Stimulated activated naive CD8-positive, alpha-beta T cell treated with anti-CD3 and anti-CD28 coated beads, Interleukin-15, Interleukin-2, amounts not matched to agents 100 ng/mL and 50 ng/mL, for 24 hours (primary cell): ENCODE results near the gene TLDC2.
A peak's percentile ranks its signal among the peaks of the same experiment; 100 is the strongest.

Experiments
- H3K27ac Mint-ChIP-seq: one replicate; pipeline ENCODE4 v1.8.0; 2021; ENCODE audit warnings: mild to moderate bottlenecking, mixed read lengths
- H3K27me3 Mint-ChIP-seq: one replicate; pipeline ENCODE4 v1.8.0; 2021; ENCODE audit warnings: mixed read lengths
- H3K36me3 Mint-ChIP-seq: one replicate; pipeline ENCODE4 v1.8.0; 2021; ENCODE audit warnings: low read depth, mixed read lengths
- H3K4me1 Mint-ChIP-seq: one replicate; pipeline ENCODE4 v1.8.0; 2021; ENCODE audit warnings: low read depth, mixed read lengths
- H3K4me3 Mint-ChIP-seq: one replicate; pipeline ENCODE4 v1.8.0; 2021; ENCODE audit warnings: mild to moderate bottlenecking, mixed read lengths
- H3K9me3 Mint-ChIP-seq: one replicate; pipeline ENCODE4 v1.8.0; 2021; ENCODE audit warnings: mixed read lengths

TLDC2 gene

DNA sequence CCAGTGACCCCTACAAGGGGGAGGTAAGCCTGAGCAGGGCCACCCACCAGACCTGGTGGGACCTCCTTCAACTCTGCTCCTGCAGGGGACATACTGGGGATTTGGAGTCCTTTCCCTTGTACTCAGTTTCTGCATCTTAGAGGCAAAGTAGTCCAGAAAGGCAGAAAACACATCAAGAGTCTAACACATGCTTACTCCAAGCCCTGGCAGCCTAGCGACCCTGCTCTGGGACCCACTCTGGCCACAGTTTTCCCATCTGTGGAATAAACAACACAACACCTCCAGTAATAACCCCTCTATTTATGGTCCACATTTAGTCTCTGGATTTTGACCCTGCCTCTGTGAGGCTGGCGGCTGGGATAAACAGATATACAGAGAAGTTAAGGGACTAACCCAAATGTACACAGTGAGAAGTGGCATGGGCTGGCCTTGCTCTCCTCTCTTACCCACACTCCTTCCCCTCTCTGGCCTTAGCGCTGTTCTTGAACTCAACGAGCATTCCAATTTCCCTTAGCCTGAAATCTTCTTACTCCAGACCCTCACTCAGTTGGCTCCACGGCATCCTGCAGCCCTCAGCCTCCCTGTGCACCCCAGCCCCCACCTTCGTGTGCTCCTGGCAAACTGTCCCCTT is 16.1 kb upstream of the TLDC2 start:
- H3K9me3 Mint-ChIP-seq = no peaks in the 10 kb centered on the region
- peaks cover 5% of the 10 kb centered on the region for H3K27me3 Mint-ChIP-seq
- no peaks in the 10 kb centered on the region for H3K36me3 Mint-ChIP-seq
- H3K27ac Mint-ChIP-seq = no peak overlapping the region
- H3K4me3 Mint-ChIP-seq = no peak overlapping the region
- peaks cover 24% of the 10 kb centered on the region for H3K4me1 Mint-ChIP-seq

DNA sequence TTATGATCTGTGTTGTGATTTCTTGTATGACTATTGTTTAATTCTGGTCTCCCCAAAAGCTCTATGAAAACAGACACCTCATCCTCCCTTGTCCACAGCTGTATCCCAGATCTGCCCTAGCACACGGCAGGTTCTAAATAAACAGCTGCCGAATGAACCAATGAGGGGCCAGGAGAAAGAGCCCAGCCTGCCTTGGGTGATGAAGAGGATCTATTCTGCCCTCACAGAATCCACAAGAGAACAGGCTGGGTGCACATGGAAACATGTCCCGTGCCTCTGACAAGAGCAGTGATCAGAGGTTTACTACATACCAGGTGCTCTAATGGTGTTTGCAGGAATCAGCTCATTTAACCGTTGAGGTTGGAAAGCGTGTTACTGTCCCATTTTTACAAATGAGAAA is 15.6 kb upstream of the TLDC2 start:
- Mint-ChIP-seq H3K4me1 (peaks cover 28% of the 10 kb centered on the region), H3K4me3 (no peak overlapping the region)

DNA sequence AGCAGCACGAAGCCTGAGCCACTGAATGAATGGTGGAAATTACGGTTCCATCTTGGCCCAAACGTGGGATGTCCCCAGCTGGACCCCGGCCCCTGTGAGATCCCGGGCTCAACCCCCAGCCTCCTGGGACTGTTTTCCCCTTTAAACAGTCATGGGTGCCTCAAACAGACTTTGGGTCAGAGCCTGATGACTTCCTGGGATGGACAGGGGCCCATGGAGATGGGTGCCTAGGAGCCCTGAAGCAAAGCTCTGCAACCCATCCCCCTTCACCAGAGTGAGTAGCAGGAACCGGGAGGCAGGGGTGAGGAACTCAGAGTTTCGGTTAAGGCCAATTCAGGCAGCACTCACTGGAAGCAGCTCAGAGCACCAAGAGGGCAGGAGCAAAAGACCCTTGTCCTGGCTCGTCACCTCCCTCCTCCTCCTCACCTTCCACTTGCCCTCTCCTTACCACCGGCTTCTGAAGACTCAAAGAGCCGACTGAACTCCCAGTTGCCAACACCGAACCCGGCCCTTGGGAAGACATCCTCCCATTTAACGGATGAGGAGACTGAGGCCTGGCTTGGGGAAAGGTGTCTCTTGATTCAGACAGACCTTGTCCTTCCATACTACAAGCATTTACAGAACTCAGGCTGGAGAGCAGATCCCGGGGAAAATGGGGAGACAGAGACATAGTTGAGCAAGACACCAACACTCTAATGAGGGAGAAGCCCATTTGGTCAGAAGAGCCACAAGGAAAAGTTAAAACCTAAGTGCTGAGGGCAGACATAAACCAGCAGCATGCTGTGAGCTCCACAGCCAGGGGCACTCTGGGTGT is 14.9 kb upstream of the TLDC2 start:
- Mint-ChIP-seq H3K9me3 (no peaks in the 10 kb centered on the region), H3K27me3 (peaks cover 11% of the 10 kb centered on the region), H3K4me3 (peak overlapping the region; percentile 27), H3K27ac (no peak overlapping the region), H3K36me3 (no peaks in the 10 kb centered on the region), H3K4me1 (peaks cover 28% of the 10 kb centered on the region)

More for the DNA sequence above, 15.6 kb upstream of the TLDC2 start:
- no peaks in the 10 kb centered on the region for H3K36me3 Mint-ChIP-seq
- H3K27me3 Mint-ChIP-seq = peaks cover 10% of the 10 kb centered on the region
- H3K27ac Mint-ChIP-seq = no peak overlapping the region
- no peaks in the 10 kb centered on the region for H3K9me3 Mint-ChIP-seq

DNA sequence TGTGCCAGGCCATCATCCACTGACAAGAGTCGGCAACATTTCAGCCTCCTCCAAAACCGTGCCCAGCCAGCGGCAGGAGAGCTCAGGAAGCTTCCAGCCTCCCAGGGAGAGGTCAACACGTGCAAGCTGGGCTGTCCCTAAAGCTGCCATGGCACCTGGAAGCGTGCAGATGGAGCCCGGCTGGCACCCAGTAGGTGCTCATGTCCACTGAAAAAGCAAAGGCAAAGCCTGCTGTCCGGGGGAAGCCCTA is 14.4 kb upstream of the TLDC2 start:
- Mint-ChIP-seq H3K27ac (no peak overlapping the region), H3K9me3 (no peaks in the 10 kb centered on the region), H3K27me3 (peaks cover 11% of the 10 kb centered on the region), H3K4me3 (peak overlapping the region; percentile 27), H3K4me1 (peaks cover 26% of the 10 kb centered on the region), H3K36me3 (no peaks in the 10 kb centered on the region)

DNA sequence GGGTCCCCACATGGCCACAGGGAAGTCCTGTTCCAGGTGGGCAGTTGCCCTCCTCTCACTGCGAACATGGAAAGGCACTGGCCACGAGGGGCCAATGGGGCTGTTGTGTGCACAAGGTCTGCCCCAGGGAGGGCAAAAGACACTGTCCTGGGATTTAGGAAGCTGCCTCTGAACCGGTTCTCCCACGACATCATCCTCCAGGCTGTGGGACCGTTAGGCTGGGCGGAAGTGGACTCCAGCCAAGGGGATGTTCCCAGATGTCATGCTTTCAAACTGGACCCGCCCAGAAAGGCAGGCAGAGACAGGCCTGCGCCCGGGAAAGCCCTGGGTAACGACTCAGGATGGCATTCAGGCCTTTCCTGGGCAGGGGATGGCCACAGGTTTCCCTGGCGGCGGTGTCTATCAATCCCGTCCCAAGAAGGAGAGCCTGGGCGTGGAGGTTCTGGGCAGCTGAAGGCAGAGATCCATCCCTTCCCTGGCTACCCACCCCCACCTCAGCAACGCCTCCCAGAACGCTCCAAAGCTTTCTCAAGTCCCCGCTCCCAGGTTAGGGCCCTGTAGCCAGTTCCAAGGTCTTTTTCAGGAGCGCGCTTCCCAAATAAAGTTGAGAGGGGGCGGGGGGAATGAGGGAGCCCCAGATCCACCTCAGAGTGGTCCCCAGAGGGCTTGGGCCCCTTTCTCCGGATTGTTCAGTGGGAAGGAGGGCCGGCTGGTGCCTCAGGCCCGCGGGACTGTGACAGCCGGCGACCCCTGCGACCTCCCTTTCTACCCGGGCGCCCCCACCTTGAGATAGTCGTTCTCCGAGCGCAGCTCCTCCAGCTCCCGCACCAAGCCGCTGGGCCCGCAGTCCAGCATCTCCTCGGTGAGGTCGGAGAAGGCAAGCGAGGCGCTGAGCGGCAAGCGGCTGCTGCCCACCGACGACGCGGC is 13.8 kb upstream of the TLDC2 start:
- no peaks in the 10 kb centered on the region for H3K36me3 Mint-ChIP-seq
- H3K4me1 Mint-ChIP-seq = peaks cover 26% of the 10 kb centered on the region
- H3K27ac Mint-ChIP-seq = no peak overlapping the region
- H3K9me3 Mint-ChIP-seq = no peaks in the 10 kb centered on the region
- H3K27me3 Mint-ChIP-seq = peaks cover 11% of the 10 kb centered on the region
- H3K4me3 Mint-ChIP-seq = peak overlapping the region; percentile 28

DNA sequence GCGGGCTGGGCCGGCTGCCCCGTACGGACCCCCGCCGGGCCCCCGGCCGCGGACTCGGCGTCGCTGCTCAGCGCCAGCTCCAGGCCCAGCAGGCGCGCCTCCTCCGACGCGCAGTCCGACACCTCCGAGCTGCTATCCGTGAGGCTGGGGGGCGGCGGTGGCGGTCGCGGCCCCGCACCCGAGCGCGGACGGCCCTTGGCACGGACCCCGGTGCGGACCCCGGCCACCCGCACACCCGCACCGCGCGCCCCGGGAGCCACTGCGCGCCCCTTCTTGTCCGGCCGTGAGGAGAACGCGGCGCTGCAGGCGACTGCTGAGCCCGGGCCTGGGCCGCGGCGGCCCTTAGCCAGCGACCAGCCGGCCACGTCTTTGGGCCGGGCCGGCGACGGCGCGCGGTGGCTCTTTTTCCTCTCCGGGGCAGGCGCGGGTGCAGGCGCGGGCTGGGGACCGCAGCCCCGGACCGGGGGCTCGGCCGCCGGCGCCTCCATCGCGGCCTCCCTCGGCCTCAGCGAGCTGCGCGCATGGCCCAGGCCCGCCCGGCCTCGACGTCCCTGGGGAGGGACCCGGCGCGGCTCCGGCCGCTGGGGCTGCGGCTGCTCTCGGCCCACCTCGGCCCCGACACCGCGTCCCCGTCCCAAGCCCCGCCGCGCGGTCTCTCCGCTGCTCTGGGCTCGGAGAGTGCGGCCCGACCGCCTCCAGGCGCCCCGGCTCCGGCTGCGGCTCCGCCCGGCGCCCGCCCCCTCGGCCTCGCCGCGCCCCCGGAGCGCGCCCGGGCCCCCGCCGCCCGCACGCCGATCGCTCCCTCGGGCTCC is 12.9 kb upstream of the TLDC2 start:
- Mint-ChIP-seq H3K27me3 (peaks cover 11% of the 10 kb centered on the region), H3K36me3 (no peaks in the 10 kb centered on the region), H3K27ac (no peak overlapping the region), H3K4me1 (peaks cover 26% of the 10 kb centered on the region), H3K4me3 (no peak overlapping the region), H3K9me3 (no peaks in the 10 kb centered on the region)

DNA sequence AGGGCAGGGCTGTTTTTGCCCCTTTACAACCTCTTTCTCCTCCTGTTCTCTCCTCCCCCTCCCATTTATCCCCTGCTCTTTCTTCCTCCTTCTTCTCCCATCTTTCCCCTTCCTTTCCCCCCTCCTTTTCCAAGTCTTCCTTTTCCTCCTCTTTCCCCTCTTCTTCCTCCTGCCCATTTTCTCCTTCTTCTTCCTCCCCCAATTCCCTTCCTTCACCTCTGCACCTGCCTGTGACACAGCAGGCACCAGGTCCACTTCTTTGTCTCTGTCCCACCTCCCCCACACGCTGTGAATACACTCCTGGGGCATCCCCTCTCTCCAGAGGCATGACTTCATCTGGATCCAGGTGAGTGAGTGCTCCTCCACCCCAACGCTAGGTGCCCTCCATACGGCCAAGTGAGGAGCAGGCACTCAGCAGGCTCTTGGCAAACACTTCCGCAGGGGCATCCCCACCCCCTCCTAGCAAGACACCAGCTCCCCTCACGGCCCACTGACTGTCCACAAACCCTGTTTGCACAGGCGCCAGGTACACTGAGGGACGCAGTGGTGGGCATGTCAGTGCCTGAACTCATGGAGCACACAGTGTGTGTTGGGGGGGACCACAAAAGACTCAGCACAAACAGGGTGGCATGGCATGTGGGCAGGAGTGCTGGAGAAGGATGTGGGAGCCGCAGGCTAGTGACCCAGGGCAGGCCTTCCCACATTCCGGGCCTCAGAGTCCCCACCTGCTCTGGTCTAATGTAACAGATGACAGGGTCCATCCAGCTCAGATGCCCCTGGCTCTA is 10.7 kb upstream of the TLDC2 start:
- H3K36me3 Mint-ChIP-seq = no peaks in the 10 kb centered on the region
- H3K9me3 Mint-ChIP-seq = no peaks in the 10 kb centered on the region
- H3K4me3 Mint-ChIP-seq = peak overlapping the region; percentile 76
- H3K4me1 Mint-ChIP-seq = peaks cover 26% of the 10 kb centered on the region
- peaks cover 11% of the 10 kb centered on the region for H3K27me3 Mint-ChIP-seq
- H3K27ac Mint-ChIP-seq = no peak overlapping the region

DNA sequence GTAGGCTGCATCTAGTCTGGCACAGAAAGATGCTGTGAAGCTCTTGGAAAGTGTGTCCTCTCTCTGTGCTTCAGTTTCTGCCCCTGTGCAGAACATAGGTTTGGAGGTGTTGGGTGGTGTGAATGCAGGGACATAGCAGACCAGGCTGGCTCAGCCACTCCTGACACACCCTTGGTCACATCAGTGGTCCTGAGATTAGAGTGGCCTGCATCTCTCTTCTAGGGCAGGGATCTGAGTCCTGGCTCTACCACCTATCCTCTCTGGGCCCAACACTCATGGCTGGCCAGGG is 10.1 kb upstream of the TLDC2 start:
- Mint-ChIP-seq H3K9me3 (no peaks in the 10 kb centered on the region), H3K4me3 (peak overlapping the region; percentile 11)

DNA sequence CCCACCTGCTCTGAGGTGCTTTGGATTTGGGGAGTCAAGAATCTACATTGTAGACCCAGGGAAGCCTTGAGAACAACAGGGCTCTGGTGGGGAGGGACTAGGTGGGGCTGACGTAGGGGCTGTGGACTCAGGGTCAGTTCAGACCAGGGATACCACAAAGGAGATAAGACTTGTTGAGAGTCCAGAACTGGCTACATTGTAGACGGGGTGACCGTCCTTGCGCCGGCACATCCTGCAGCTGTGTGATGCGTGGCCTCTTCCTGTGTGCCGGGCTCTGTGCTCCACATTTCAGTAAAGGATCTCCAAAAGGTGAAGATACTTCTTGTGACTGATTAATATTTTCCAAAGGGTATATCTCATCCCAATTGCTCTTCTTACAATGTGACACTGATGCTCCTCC is 9.8 kb upstream of the TLDC2 start:
- Mint-ChIP-seq H3K9me3 (no peaks in the 10 kb centered on the region), H3K4me1 (peaks cover 25% of the 10 kb centered on the region), H3K27me3 (peaks cover 11% of the 10 kb centered on the region), H3K36me3 (no peaks in the 10 kb centered on the region), H3K27ac (no peak overlapping the region), H3K4me3 (no peak overlapping the region)

More for the DNA sequence above, 10.1 kb upstream of the TLDC2 start:
- H3K36me3 Mint-ChIP-seq = no peaks in the 10 kb centered on the region
- H3K4me1 Mint-ChIP-seq = peaks cover 26% of the 10 kb centered on the region
- H3K27ac Mint-ChIP-seq = no peak overlapping the region
- H3K27me3 Mint-ChIP-seq = peaks cover 11% of the 10 kb centered on the region

DNA sequence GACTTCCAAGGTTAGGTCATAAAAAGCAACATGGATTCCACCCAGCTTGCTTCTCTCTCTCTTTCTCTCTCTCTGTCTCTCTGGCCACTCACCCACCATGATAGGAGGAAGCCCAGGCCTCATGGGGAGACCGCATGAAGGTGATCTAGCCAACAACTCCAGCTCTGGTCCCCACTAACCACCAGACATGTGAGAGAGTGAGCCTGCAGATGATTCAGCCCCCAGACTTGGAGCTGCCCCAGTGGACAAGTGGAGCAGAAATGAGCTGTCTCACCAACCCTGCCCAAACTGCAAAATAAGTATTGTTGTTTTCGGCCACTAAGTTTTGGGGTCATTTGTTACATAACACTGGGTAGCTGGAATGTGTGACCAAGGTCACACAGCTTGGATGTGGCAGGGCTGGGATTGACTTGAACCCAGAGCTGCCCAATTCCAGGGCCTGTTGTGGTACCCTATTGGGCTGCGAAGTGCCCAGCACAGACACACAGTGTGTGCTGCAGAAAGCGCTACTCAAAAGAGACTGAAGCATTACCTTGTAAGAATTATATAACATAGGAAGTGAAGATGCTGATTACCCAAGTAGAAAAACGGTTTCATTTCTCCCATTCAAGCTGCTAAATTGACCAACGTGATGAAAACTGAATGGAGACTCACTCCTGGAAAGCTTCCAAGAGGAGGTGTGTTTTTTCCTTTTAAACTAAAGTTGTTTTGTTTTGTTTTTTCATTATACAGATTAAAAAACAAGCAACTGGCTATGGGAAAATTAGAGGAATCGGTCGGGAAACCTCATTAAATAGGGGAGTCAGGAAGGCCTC is 9.1 kb upstream of the TLDC2 start:
- no peaks in the 10 kb centered on the region for H3K36me3 Mint-ChIP-seq
- peaks cover 10% of the 10 kb centered on the region for H3K27me3 Mint-ChIP-seq
- no peak overlapping the region for H3K4me3 Mint-ChIP-seq
- peak overlapping the region; percentile 39 for H3K27ac Mint-ChIP-seq
- no peaks in the 10 kb centered on the region for H3K9me3 Mint-ChIP-seq
- peaks cover 21% of the 10 kb centered on the region for H3K4me1 Mint-ChIP-seq

DNA sequence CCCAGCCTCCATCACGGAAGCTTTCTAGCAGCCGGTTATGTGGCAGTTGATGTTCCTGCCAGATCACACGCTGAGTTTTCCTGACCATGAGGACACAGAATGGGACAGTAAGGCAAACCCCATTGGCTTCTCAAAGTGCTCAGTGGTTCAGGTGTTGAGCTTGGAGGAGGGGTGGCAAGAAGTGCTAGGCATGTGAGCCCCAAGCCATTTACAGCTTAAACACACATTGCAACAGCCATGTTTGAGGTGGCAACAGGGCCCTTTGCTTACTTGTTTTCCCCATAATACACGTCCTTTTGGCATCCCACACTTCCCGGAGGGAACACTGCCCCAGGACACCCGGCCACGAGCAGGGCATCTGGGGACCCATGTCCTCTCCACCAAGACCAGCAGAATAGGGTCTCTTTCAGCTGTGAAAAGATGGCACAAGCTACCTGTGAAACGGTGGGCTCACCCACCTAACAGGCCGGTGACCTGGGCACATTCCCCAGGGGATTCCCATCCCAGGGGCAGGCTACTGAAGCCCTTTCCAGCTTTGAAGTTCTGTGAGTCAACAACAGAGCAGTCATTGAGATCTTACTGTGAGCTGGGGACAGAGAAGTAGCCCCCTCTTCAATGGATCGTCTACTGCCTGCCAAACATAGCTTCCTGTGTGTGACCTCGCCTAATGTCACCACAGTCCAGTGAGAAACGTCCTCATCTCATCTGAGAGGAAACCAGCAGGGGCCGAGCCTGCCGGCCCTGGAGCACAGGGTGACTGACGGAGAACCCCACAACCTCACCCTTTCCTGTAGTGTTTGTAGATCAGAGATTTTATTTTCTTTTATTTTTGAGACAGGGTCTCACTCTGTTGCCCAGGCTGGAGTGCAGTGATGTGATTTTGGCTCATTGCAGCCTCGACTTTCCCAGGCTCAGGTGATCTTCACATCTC is 4.0 kb upstream of the TLDC2 start:
- Mint-ChIP-seq H3K27me3 (no peaks in the 10 kb centered on the region), H3K9me3 (no peaks in the 10 kb centered on the region), H3K36me3 (no peaks in the 10 kb centered on the region), H3K27ac (no peak overlapping the region), H3K4me1 (peaks cover 15% of the 10 kb centered on the region), H3K4me3 (no peak overlapping the region)

DNA sequence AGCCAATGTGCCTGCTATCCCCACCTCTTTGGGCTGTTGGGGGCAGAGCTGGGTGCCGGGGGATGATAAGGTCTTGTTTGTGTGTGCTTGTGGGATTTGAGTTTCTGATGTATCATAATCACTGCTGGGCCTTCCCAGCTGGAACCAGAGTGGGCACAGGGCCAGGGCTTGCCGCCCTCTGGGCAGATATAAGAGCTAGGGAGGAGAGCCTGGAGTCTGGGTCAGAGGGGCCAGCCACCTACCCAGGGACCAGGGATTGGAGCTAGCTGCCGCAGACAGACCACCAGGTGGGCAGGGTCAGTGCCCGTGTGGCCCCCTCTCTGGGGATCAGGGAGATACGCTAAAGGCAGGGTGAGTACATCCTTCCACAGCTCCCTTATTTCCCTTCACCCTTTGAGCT is 3.1 kb upstream of the TLDC2 start:
- no peaks in the 10 kb centered on the region for H3K9me3 Mint-ChIP-seq
- H3K27ac Mint-ChIP-seq = no peak overlapping the region
- H3K4me1 Mint-ChIP-seq = peaks cover 11% of the 10 kb centered on the region
- H3K36me3 Mint-ChIP-seq = no peaks in the 10 kb centered on the region
- H3K27me3 Mint-ChIP-seq = no peaks in the 10 kb centered on the region
- no peak overlapping the region for H3K4me3 Mint-ChIP-seq
